ENCODE measurements around the gene CCDC3. TPM values are rescaled to one million over a fixed set of nuclear protein-coding genes. Genes with fewer than 3 reads are reported as not detected.

CCDC3 gene
- total and polyA plus RNA-seq, 4 donors, result 2.2 to 12.3 (median 6.6) TPM

GRCh38 chr10:13038391-13038790 lies 36.9 kb upstream of the CCDC3 start:
- WGBS, result 79% methylated on average over 2 of the region's 2 CpGs

GRCh38 chr10:13037832-13038231 lies 36.3 kb upstream of the CCDC3 start:
- no peak for DNase-seq (ENCODE audit: low spot score)
- Histone ChIP-seq H3K27me3 (ENCODE audit: control insufficient read depth in 4 of 4, insufficient read depth in 4 of 4, low read length in 3 of 4) (peaks cover 0 to 5% (median 0%) of the 10 kb centered on the region in 4 donors), H3K36me3 (ENCODE audit: control insufficient read depth in 4 of 4, insufficient read depth in 3 of 4, low read depth in 1 of 4, low read length in 3 of 4) (no peaks in the 10 kb centered on the region), H3K9me3 (ENCODE audit: control insufficient read depth in 4 of 4, low read length in 3 of 4) (no peaks in the 10 kb centered on the region), H3K9ac (ENCODE audit: low read depth in 1 of 2, low read length in 2 of 2) (no peak overlapping the region), H3K4me1 (ENCODE audit: control insufficient read depth in 4 of 4, insufficient read depth in 4 of 4, low read length in 3 of 4) (no peaks in the 10 kb centered on the region), H3K4me3 (ENCODE audit: low read depth in 1 of 3, low read length in 3 of 3) (no peak overlapping the region), H3K27ac (ENCODE audit: low read depth in 1 of 2, low read length in 2 of 2) (no peak overlapping the region)
- 85% methylated on average over 2 of the region's 2 CpGs for WGBS
- TF ChIP-seq REST (IDR thresholded peaks at IDR 0.05) (no peak), RAD21 (IDR thresholded peaks at IDR 0.05) (no peak), ATF3 (IDR thresholded peaks at IDR 0.05) (no peak), YY1 (IDR thresholded peaks at IDR 0.05) (no peak), HNF4A (conservative IDR thresholded peaks at IDR 0.05) (no peak), FOXA2 (IDR thresholded peaks at IDR 0.05) (no peak), EGR1 (IDR thresholded peaks at IDR 0.05; ENCODE audit: low read depth in 2 of 2) (no peak), ZBTB33 (IDR thresholded peaks at IDR 0.05) (no peak), HNF4G (IDR thresholded peaks at IDR 0.05) (no peak), MAX (IDR thresholded peaks at IDR 0.05) (no peak), RXRA (IDR thresholded peaks at IDR 0.05) (no peak), NR2F2 (IDR thresholded peaks at IDR 0.05) (no peak), CTCF (IDR thresholded peaks at IDR 0.05; ENCODE audit: low read depth, low read length, missing input control) (no peak), SP1 (IDR thresholded peaks at IDR 0.05) (no peak), FOXA1 (IDR thresholded peaks at IDR 0.05) (no peak), JUND (IDR thresholded peaks at IDR 0.05) (no peak), TAF1 (conservative IDR thresholded peaks at IDR 0.05) (no peak), GABPA (IDR thresholded peaks at IDR 0.05 in 1 of 2, conservative IDR thresholded peaks at IDR 0.05 in 1 of 2) (no peak)

More at GRCh38 chr10:13038391-13038790, 36.9 kb upstream of the CCDC3 start:
- Histone ChIP-seq H3K27ac (ENCODE audit: low read depth in 1 of 2, low read length in 2 of 2) (no peak overlapping the region), H3K4me1 (ENCODE audit: control insufficient read depth in 4 of 4, insufficient read depth in 4 of 4, low read length in 3 of 4) (no peaks in the 10 kb centered on the region), H3K27me3 (ENCODE audit: control insufficient read depth in 4 of 4, insufficient read depth in 4 of 4, low read length in 3 of 4) (peaks cover 0 to 5% (median 0%) of the 10 kb centered on the region in 4 donors), H3K4me3 (ENCODE audit: low read depth in 1 of 3, low read length in 3 of 3) (no peak overlapping the region), H3K9ac (ENCODE audit: low read depth in 1 of 2, low read length in 2 of 2) (no peak overlapping the region), H3K36me3 (ENCODE audit: control insufficient read depth in 4 of 4, insufficient read depth in 3 of 4, low read depth in 1 of 4, low read length in 3 of 4) (no peaks in the 10 kb centered on the region), H3K9me3 (ENCODE audit: control insufficient read depth in 4 of 4, low read length in 3 of 4) (no peaks in the 10 kb centered on the region)
- no peak for DNase-seq (ENCODE audit: low spot score)
- TF ChIP-seq CTCF (IDR thresholded peaks at IDR 0.05; ENCODE audit: low read depth, low read length, missing input control) (no peak), FOXA1 (IDR thresholded peaks at IDR 0.05) (no peak), FOXA2 (IDR thresholded peaks at IDR 0.05) (no peak), RXRA (IDR thresholded peaks at IDR 0.05) (no peak), YY1 (IDR thresholded peaks at IDR 0.05) (no peak), EGR1 (IDR thresholded peaks at IDR 0.05; ENCODE audit: low read depth in 2 of 2) (no peak), HNF4G (IDR thresholded peaks at IDR 0.05) (no peak)

Measured in liver (tissue), 9 donors.